K562 (cell line): ENCODE data around the gene KLHL18. TPM values are rescaled to one million over a fixed set of nuclear protein-coding genes. Genes with fewer than 3 reads are reported as not detected.

Experiments
- ELF2 ChIP-seq: fragments of 250-450 bp; sonication (Bioruptor Pico); IDR thresholded peaks from 2 replicates; pipeline ENCODE4 v1.5.0; 2021; ENCODE audit warnings: mild to moderate bottlenecking
- ETS2 ChIP-seq: IDR thresholded peaks from 2 replicates; pipeline ENCODE4 v1.6.1; 2016; ENCODE audit warnings: borderline replicate concordance, missing genetic modification characterization, mild to moderate bottlenecking, moderate library complexity, missing compliant biosample characterization; ENCODE audit not compliant: poor library complexity, severe bottlenecking
- HIVEP1 ChIP-seq: fragments of 250-450 bp; sonication (Bioruptor Pico); IDR thresholded peaks from 2 replicates; pipeline ENCODE4 v1.4.0; 2020; ENCODE audit warnings: mild to moderate bottlenecking
- KDM2B ChIP-seq: fragments of 250-450 bp; sonication (Bioruptor Pico); IDR thresholded peaks from 2 replicates; pipeline ENCODE4 v1.8.0; 2021; ENCODE audit warnings: mild to moderate bottlenecking, moderate library complexity
- L3MBTL2 ChIP-seq: fragments of 450-650 bp; IDR thresholded peaks from 2 replicates; pipeline ENCODE4 v1.6.1; 2016; ENCODE audit warnings: mild to moderate bottlenecking, moderate library complexity
- LARP7 ChIP-seq: fragments of 450-650 bp; IDR thresholded peaks from 2 replicates; pipeline ENCODE4 v1.6.1; 2016
- NCOA4 ChIP-seq: fragments of 450-650 bp; IDR thresholded peaks from 2 replicates; pipeline ENCODE4 v1.6.1; 2018; ENCODE audit warnings: mild to moderate bottlenecking; ENCODE audit not compliant: partially characterized antibody
- NCOA6 ChIP-seq: fragments of 450-650 bp; IDR thresholded peaks from 2 replicates; pipeline ENCODE4 v1.6.1; 2017; ENCODE audit warnings: mild to moderate bottlenecking
- RBM25 ChIP-seq: fragments of 200-400 bp; formaldehyde crosslinking; IDR thresholded peaks from 2 replicates; pipeline ENCODE4 v1.6.1; 2018; ENCODE audit warnings: low read length, low read depth, moderate library complexity; ENCODE audit not compliant: severe bottlenecking
- XRCC4 ChIP-seq: IDR thresholded peaks from one replicate; pipeline ENCODE4 v1.6.1; 2011; ENCODE audit not compliant: insufficient read depth, insufficient read length; ENCODE audit errors: extremely low read depth
- ZNF174 ChIP-seq: fragments of 250-450 bp; sonication (Bioruptor Pico); IDR thresholded peaks from 2 replicates; pipeline ENCODE4 v1.4.0; 2020; ENCODE audit warnings: mild to moderate bottlenecking
- polyA plus RNA-seq, 8 experiments: library from polyadenylated mRNA; depleted of rRNA in 4 of 8; stranded (reverse) in 5 of 8; unstranded in 3 of 8; fragments of >200 nt; fragmentation: Nextera tagmentation in 2 of 8; fragmentation: Illumina TruSeq in 1 of 8; extraction: Ambion mirVana in 2 of 8; extraction: Trizol in 1 of 8; gene quantifications; 2 replicates each; pipeline versions ENCODE4 v1.2.1 to v1.2.3, GENCODE V29; 2011 to 2014; ENCODE audit warnings: inconsistent platforms in 1 of 8, missing spikeins in 1 of 8
- total RNA-seq, 7 experiments: library from RNA; depleted of rRNA in 6 of 7; stranded (reverse); fragments of >200 nt in 6 of 7; fragmentation: Illumina TruSeq in 2 of 7; extraction: Trizol in 2 of 7; gene quantifications; 2 replicates each; pipeline versions ENCODE4 v1.2.1 to v1.2.3, GENCODE V29; 2011 to 2021; ENCODE audit warnings: low replicate concordance in 1 of 7
- TF ChIP-seq, protein P1 (sequence below): sonication (generic); formaldehyde crosslinking; IDR thresholded peaks from 2 replicates; pipeline ENCODE4 v1.8.0; 2022; ENCODE audit warnings: mild to moderate bottlenecking, missing genetic modification reagents
- TF ChIP-seq, protein P2 (sequence below), 2 experiments: IDR thresholded peaks; 2 replicates each; pipeline ENCODE4 v1.6.1; 2012; ENCODE audit warnings: improper control_type of control experiment in 2 of 2, low read depth in 2 of 2, low read length in 2 of 2, borderline replicate concordance in 1 of 2
- TF ChIP-seq, protein P3 (sequence below): fragments of 250-450 bp; sonication (Bioruptor Pico); IDR thresholded peaks from 2 replicates; pipeline ENCODE4 v1.5.0; 2021; ENCODE audit warnings: mild to moderate bottlenecking, moderate library complexity
- TF ChIP-seq, protein P4 (sequence below): sonication (generic); formaldehyde crosslinking; IDR thresholded peaks from 2 replicates; pipeline ENCODE4 v1.8.0; 2022; ENCODE audit warnings: mild to moderate bottlenecking, missing genetic modification reagents, borderline replicate concordance
- TF ChIP-seq, protein P5 (sequence below): fragments of 450-650 bp; formaldehyde crosslinking; IDR thresholded peaks from 2 replicates; pipeline ENCODE4 v1.4.0; 2020; ENCODE audit warnings: mild to moderate bottlenecking, moderate library complexity

KLHL18 gene
- total and polyA plus RNA-seq, 9 of the 15 experiments (the other 6 are each of a cell fraction or from before 2014, with no cell fraction given) = 26.7 to 97.5 (median 48.7) TPM

DNA sequence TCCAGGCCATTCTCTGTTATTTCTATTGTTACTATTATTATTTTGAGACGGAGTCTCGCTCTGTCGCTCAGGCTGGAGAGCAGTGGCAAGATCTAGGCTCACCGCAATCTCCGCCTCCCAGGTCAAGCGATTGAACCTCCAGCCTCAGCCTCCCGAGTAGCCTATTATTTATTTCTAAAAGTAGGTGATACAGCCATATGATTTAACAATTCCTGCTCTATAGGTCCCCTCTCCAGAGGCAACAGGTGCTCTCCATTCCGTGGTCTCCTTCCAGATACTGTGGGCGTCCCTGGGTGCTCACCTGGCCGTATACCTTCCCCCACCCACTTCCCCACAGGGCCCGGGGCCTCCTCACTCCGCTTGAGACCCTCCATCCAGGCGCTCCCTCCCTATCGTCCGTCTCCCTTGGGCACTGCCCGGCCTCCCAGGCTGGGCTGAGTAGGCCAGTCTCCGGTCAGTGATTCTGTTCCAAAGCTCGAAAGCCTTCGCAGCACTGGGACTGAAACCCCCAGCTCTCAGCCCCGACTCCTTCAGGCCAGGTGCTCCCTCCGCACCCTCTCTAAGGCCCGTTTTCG lies 97.4 kb downstream of the KLHL18 start (continued):
- TF ChIP-seq, protein P1, sequence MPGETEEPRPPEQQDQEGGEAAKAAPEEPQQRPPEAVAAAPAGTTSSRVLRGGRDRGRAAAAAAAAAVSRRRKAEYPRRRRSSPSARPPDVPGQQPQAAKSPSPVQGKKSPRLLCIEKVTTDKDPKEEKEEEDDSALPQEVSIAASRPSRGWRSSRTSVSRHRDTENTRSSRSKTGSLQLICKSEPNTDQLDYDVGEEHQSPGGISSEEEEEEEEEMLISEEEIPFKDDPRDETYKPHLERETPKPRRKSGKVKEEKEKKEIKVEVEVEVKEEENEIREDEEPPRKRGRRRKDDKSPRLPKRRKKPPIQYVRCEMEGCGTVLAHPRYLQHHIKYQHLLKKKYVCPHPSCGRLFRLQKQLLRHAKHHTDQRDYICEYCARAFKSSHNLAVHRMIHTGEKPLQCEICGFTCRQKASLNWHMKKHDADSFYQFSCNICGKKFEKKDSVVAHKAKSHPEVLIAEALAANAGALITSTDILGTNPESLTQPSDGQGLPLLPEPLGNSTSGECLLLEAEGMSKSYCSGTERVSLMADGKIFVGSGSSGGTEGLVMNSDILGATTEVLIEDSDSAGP = 0 out of 2 replicates have a peak, but pooled peaks have one; percentile 1
- TF ChIP-seq HIVEP1 (CRISPR knock-in tag) (0 out of 2 replicates have a peak, but pooled peaks have one; percentile 9), RBM25 (no peak), NCOA6 (no peak), ELF2 (no peak), LARP7 (no peak), NCOA4 (no peak), ZNF174 (CRISPR knock-in tag) (no peak), ETS2 (tag) (no peak), KDM2B (CRISPR knock-in tag) (no peak), L3MBTL2 (no peak), XRCC4 (no peak)
- TF ChIP-seq, protein P2, sequence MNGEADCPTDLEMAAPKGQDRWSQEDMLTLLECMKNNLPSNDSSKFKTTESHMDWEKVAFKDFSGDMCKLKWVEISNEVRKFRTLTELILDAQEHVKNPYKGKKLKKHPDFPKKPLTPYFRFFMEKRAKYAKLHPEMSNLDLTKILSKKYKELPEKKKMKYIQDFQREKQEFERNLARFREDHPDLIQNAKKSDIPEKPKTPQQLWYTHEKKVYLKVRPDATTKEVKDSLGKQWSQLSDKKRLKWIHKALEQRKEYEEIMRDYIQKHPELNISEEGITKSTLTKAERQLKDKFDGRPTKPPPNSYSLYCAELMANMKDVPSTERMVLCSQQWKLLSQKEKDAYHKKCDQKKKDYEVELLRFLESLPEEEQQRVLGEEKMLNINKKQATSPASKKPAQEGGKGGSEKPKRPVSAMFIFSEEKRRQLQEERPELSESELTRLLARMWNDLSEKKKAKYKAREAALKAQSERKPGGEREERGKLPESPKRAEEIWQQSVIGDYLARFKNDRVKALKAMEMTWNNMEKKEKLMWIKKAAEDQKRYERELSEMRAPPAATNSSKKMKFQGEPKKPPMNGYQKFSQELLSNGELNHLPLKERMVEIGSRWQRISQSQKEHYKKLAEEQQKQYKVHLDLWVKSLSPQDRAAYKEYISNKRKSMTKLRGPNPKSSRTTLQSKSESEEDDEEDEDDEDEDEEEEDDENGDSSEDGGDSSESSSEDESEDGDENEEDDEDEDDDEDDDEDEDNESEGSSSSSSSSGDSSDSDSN (IDR thresholded peaks at IDR 0.05; ENCODE audit: borderline replicate concordance in 1 of 2, low read depth in 2 of 2, low read length in 2 of 2) = 0 out of 4 replicates have a peak, but pooled peaks of 1 of the 2 experiments have one; percentile 58
- TF ChIP-seq, protein P3, sequence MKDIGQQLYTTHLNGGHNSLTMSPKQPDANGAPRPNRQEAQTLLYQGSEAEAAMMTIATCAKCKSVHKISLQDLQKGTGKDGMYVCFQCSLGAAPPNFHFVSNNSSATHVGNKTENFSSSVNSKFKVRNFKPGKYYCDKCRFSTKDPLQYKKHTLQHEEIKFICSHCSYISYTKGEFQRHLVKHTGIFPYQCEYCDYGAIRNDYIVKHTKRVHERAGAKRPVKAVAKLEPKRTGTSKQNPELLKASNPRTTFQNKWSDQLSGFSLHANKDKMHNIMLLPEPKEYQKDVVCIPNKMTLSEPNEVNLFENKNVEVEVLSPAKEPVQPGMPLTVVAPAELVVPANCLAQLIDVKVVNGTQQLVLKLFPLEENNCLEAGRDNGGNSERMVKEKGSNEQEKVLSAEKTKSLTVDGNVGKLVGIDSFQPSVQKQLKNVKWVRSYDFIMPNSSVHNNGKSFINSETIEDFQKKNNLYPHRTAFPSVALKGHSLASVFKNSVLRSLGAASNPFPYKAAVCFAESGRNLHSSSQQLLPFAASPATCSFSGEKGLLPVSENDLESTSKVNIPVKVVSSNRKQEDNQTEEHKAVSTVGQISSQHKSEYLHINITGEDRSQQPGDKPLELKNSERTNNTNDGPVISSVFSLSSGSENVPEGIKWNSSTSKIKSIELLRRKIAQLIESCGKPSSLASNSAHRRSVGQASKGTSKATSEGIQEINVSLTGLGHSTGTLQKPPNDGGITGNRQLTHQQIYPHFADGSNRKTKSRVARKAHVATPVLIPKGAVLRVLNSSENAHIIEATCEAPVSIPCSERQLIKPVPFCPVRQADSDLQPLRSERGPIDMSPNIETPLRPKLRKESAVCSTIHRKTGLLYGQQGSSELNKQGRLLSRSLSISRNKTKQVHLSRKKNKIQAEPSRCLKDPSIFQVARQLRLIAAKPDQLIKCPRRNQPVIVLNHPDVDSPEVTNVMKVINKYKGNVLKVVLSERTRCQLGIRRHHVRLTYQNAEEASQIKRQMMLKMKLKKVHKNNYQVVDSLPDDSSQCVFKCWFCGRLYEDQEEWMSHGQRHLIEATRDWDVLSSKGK = no peak
- TF ChIP-seq, protein P4, sequence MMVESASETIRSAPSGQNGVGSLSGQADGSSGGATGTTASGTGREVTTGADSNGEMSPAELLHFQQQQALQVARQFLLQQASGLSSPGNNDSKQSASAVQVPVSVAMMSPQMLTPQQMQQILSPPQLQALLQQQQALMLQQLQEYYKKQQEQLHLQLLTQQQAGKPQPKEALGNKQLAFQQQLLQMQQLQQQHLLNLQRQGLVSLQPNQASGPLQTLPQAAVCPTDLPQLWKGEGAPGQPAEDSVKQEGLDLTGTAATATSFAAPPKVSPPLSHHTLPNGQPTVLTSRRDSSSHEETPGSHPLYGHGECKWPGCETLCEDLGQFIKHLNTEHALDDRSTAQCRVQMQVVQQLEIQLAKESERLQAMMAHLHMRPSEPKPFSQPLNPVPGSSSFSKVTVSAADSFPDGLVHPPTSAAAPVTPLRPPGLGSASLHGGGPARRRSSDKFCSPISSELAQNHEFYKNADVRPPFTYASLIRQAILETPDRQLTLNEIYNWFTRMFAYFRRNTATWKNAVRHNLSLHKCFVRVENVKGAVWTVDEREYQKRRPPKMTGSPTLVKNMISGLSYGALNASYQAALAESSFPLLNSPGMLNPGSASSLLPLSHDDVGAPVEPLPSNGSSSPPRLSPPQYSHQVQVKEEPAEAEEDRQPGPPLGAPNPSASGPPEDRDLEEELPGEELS (CRISPR knock-in tag) = no peak
- TF ChIP-seq, protein P5, sequence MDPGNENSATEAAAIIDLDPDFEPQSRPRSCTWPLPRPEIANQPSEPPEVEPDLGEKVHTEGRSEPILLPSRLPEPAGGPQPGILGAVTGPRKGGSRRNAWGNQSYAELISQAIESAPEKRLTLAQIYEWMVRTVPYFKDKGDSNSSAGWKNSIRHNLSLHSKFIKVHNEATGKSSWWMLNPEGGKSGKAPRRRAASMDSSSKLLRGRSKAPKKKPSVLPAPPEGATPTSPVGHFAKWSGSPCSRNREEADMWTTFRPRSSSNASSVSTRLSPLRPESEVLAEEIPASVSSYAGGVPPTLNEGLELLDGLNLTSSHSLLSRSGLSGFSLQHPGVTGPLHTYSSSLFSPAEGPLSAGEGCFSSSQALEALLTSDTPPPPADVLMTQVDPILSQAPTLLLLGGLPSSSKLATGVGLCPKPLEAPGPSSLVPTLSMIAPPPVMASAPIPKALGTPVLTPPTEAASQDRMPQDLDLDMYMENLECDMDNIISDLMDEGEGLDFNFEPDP (CRISPR knock-in tag) = no peak
